Mucosa of stomach (tissue), 1 donor: Measurements from ENCODE around the gene GPRC5A.

Source experiments
- H3K27me3 ChIP-seq: one replicate; pipeline ENCODE4 v1.7.0; 2013; ENCODE audit warnings: mild to moderate bottlenecking, low read length; ENCODE audit not compliant: control insufficient read depth, insufficient read depth
- H3K36me3 ChIP-seq: one replicate; pipeline ENCODE4 v1.7.0; 2013; ENCODE audit warnings: low read length; ENCODE audit not compliant: control insufficient read depth, insufficient read depth
- H3K4me1 ChIP-seq: one replicate; pipeline ENCODE4 v1.7.0; 2013; ENCODE audit warnings: mild to moderate bottlenecking, low read length; ENCODE audit not compliant: control insufficient read depth, insufficient read depth
- H3K4me3 ChIP-seq: one replicate; pipeline ENCODE4 v1.7.0; 2013; ENCODE audit warnings: low read length
- H3K9ac ChIP-seq: one replicate; pipeline ENCODE4 v1.7.0; 2013; ENCODE audit warnings: mild to moderate bottlenecking, low read length, moderate library complexity
- H3K9me3 ChIP-seq: one replicate; pipeline ENCODE4 v1.7.0; 2013; ENCODE audit warnings: mild to moderate bottlenecking, low read length, moderate library complexity; ENCODE audit not compliant: control insufficient read depth
- donor health status: Pancreatic carcinoma.

GPRC5A gene

DNA sequence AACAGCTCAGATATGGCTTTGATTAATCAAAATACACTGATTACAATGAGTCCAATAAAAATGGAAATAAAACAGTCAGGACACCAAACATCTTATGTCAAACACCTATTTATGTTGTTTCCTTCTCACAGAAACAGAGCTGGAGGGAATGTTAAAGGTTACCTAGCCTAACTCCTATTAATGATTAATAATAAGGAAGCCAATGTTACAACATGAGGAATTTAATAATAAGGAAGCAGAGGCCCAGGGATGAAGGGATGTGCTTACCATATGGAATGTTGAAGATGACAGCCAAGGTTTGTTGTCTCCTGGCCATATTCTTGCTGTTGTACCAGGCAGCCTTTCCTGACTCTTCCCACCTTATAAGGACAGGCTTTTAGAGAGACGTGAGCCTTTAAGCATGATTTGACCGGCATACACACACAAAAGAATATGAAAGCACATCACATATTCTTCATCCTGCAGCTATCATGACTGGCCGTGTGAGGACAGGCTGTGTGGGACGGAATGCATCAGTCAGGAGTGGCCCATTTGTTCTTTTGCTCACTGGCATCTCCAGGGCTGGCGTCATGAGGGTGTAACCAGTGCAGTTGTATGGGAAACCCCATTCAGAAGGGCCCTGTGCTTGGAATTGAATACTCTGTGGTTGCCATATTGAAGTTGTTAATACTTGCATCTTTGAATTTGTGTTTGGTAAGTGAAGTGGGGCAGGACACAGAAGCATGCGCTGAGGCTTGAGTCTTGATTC lies 63.7 kb downstream of the GPRC5A start:
- no peak overlapping the region for H3K9ac ChIP-seq
- no peaks in the 10 kb centered on the region for H3K4me1 ChIP-seq
- no peaks in the 10 kb centered on the region for H3K27me3 ChIP-seq
- H3K4me3 ChIP-seq, result no peak overlapping the region
- H3K36me3 ChIP-seq, result no peaks in the 10 kb centered on the region
- no peaks in the 10 kb centered on the region for H3K9me3 ChIP-seq

GRCh38 chr12:12958886-12959285 lies 67.5 kb downstream of the GPRC5A start:
- no peak overlapping the region for H3K9ac ChIP-seq
- no peaks in the 10 kb centered on the region for H3K4me1 ChIP-seq
- no peaks in the 10 kb centered on the region for H3K27me3 ChIP-seq
- no peak overlapping the region for H3K4me3 ChIP-seq
- H3K9me3 ChIP-seq, result no peaks in the 10 kb centered on the region
- H3K36me3 ChIP-seq, result no peaks in the 10 kb centered on the region

GRCh38 chr12:12960639-12961209 lies 69.4 kb downstream of the GPRC5A start:
- no peaks in the 10 kb centered on the region for H3K9me3 ChIP-seq
- H3K36me3 ChIP-seq, result no peaks in the 10 kb centered on the region
- H3K27me3 ChIP-seq, result no peaks in the 10 kb centered on the region
- H3K4me1 ChIP-seq, result no peaks in the 10 kb centered on the region
- H3K4me3 ChIP-seq, result no peak overlapping the region
- no peak overlapping the region for H3K9ac ChIP-seq

GRCh38 chr12:12964255-12964654 lies 72.9 kb downstream of the GPRC5A start:
- Histone ChIP-seq H3K4me1 (no peaks in the 10 kb centered on the region), H3K36me3 (no peaks in the 10 kb centered on the region), H3K4me3 (no peak overlapping the region), H3K9ac (no peak overlapping the region), H3K9me3 (no peaks in the 10 kb centered on the region), H3K27me3 (no peaks in the 10 kb centered on the region)

DNA sequence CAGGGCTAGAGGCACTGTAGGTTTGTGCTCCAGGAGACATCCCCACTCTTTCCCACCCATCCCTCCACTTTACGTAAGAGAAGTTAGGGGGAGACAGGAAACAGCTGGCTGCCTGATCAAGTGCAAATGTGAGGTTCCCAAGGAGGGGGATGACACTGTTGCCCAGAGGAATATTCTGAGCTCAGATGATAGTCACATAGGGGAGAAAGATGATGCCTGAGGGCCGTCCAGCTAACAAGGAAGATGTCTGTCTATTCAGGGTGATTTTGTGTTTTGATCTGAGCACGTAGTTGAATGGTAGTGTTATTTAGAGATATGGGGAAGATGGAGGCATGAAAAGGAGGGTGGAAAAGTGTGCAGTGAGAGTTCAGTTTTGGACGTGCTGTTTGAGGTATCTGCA lies 74.5 kb downstream of the GPRC5A start:
- Histone ChIP-seq H3K4me3 (no peak overlapping the region), H3K27me3 (no peaks in the 10 kb centered on the region), H3K36me3 (no peaks in the 10 kb centered on the region)

More for the DNA sequence above, 74.5 kb downstream of the GPRC5A start:
- Histone ChIP-seq H3K9ac (no peak overlapping the region), H3K9me3 (no peaks in the 10 kb centered on the region), H3K4me1 (no peaks in the 10 kb centered on the region)
